Activated CD8-positive, alpha-beta memory T cell treated with anti-CD3 and anti-CD28 coated beads for 1 hour (primary cell): ENCODE data around the gene AGBL4.

Source experiments
- DNase-seq, 2 donors: peaks; one replicate each; pipeline ENCODE4 v3.0.0-alpha.2; 2020; ENCODE audit warnings: low read depth in 1 of 2; ENCODE audit errors: extremely low read depth in 1 of 2

AGBL4 gene

GRCh38 chr1:48693674-48694320, 1330.0 kb downstream of the AGBL4 start:
- DNase-seq: no peak

- no peak for DNase-seq
These were observed 1330.6 kb downstream of the AGBL4 start for GRCh38 chr1:48693180-48693579.

- no peak for DNase-seq
These were observed 1331.5 kb downstream of the AGBL4 start for GRCh38 chr1:48692235-48692634.

- no peak for DNase-seq
These were observed 1332.2 kb downstream of the AGBL4 start for GRCh38 chr1:48691429-48692001.

- DNase-seq: no peak
These were observed 1335.5 kb downstream of the AGBL4 start for GRCh38 chr1:48688102-48688760.

GRCh38 chr1:48687282-48688045, 1336.3 kb downstream of the AGBL4 start:
- DNase-seq: no peak

GRCh38 chr1:48686159-48686558, 1337.6 kb downstream of the AGBL4 start:
- DNase-seq: no peak

GRCh38 chr1:48684381-48684780, 1339.4 kb downstream of the AGBL4 start:
- no peak for DNase-seq

GRCh38 chr1:48683839-48684238, 1339.9 kb downstream of the AGBL4 start:
- DNase-seq: no peak

- DNase-seq: no peak
These were observed 1342.1 kb downstream of the AGBL4 start for GRCh38 chr1:48681476-48682305.

- no peak for DNase-seq
These were observed 1343.2 kb downstream of the AGBL4 start for GRCh38 chr1:48680411-48681035.

- DNase-seq: no peak
These were observed 1343.9 kb downstream of the AGBL4 start for GRCh38 chr1:48679859-48680258.

GRCh38 chr1:48678710-48679505, 1344.8 kb downstream of the AGBL4 start:
- DNase-seq: no peak

- no peak for DNase-seq
These were observed 1346.2 kb downstream of the AGBL4 start for GRCh38 chr1:48677306-48678287.

- DNase-seq: no peak
These were observed 1346.9 kb downstream of the AGBL4 start for GRCh38 chr1:48676822-48677221.

- DNase-seq: no peak
These were observed 1347.4 kb downstream of the AGBL4 start for GRCh38 chr1:48676376-48676775.

GRCh38 chr1:48675251-48675650, 1348.5 kb downstream of the AGBL4 start:
- DNase-seq: no peak

GRCh38 chr1:48674641-48675040, 1349.1 kb downstream of the AGBL4 start:
- no peak for DNase-seq
